ENCODE results near the gene NPR1. TPM values are rescaled to one million over a fixed set of nuclear protein-coding genes. Genes with fewer than 3 reads are reported as not detected.

The NPR1 gene
- total and polyA plus RNA-seq, 2 donors from 2014 or later: 57.8 to 89.3 TPM

DNA sequence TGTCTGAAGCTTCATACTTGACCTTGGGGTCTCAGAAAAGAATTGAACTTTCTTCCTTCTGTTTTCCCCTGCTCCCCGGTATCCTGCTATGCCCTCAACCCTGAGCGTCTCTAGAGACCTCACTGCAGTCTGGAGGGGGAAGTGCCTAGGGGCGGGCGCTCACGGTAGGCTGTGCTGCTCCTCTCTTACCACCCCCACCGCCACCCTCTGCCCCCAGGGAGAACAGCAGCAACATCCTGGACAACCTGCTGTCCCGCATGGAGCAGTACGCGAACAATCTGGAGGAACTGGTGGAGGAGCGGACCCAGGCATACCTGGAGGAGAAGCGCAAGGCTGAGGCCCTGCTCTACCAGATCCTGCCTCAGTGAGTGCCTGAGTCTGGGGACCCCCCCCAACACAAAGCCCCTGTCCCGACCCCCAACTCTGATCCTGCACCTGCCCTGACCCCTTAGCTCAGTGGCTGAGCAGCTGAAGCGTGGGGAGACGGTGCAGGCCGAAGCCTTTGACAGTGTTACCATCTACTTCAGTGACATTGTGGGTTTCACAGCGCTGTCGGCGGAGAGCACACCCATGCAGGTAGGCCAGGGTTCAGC is 10.3 kb downstream of the NPR1 start:
- Histone ChIP-seq H3K4me1 (ENCODE audit: control insufficient read depth in 2 of 3, insufficient read depth in 2 of 3, low read depth in 1 of 3, low read length in 3 of 3) (no peaks in the 10 kb centered on the region), H3K9me3 (ENCODE audit: control insufficient read depth in 2 of 3, insufficient read depth in 1 of 3, low read length in 3 of 3) (no peaks in the 10 kb centered on the region), H3K27ac (ENCODE audit: low read depth in 2 of 2, low read length in 2 of 2) (no peak overlapping the region), H3K27me3 (ENCODE audit: control insufficient read depth, insufficient read depth, low read length) (no peaks in the 10 kb centered on the region), H3K9ac (ENCODE audit: low read length in 3 of 3) (no peak overlapping the region), H3K4me3 (ENCODE audit: low read length in 3 of 3) (no peak overlapping the region), H3K36me3 (ENCODE audit: control insufficient read depth in 2 of 3, insufficient read depth in 3 of 3, low read length in 3 of 3) (no peaks in the 10 kb centered on the region)
- FAIRE-seq (no peak), DNase-seq (peak in 1 of 5 donors; percentile 61)
- intact Hi-C loops (cut with DNase I): loop anchor here (10.0 kb wide), 1 partner anchor 76 kb away; no protein-coding TSS in a partner anchor
- TF ChIP-seq, protein P1, sequence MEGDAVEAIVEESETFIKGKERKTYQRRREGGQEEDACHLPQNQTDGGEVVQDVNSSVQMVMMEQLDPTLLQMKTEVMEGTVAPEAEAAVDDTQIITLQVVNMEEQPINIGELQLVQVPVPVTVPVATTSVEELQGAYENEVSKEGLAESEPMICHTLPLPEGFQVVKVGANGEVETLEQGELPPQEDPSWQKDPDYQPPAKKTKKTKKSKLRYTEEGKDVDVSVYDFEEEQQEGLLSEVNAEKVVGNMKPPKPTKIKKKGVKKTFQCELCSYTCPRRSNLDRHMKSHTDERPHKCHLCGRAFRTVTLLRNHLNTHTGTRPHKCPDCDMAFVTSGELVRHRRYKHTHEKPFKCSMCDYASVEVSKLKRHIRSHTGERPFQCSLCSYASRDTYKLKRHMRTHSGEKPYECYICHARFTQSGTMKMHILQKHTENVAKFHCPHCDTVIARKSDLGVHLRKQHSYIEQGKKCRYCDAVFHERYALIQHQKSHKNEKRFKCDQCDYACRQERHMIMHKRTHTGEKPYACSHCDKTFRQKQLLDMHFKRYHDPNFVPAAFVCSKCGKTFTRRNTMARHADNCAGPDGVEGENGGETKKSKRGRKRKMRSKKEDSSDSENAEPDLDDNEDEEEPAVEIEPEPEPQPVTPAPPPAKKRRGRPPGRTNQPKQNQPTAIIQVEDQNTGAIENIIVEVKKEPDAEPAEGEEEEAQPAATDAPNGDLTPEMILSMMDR (IDR thresholded peaks at IDR 0.05; ENCODE audit: borderline replicate concordance, extremely low read depth, insufficient read depth): no peak

DNA sequence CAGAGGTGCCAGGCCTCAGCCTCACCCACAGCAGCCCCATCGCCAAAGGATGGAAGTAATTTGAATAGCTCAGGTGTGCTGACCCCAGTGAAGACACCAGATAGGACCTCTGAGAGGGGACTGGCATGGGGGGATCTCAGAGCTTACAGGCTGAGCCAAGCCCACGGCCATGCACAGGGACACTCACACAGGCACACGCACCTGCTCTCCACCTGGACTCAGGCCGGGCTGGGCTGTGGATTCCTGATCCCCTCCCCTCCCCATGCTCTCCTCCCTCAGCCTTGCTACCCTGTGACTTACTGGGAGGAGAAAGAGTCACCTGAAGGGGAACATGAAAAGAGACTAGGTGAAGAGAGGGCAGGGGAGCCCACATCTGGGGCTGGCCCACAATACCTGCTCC is 15.0 kb downstream of the NPR1 start:
- TF ChIP-seq, protein P1 (IDR thresholded peaks at IDR 0.05; ENCODE audit: borderline replicate concordance, extremely low read depth, insufficient read depth): no peak
- Histone ChIP-seq H3K9me3 (ENCODE audit: control insufficient read depth in 2 of 3, insufficient read depth in 1 of 3, low read length in 3 of 3) (no peaks in the 10 kb centered on the region), H3K27ac (ENCODE audit: low read depth in 2 of 2, low read length in 2 of 2) (no peak overlapping the region), H3K4me3 (ENCODE audit: low read length in 3 of 3) (no peak overlapping the region), H3K4me1 (ENCODE audit: control insufficient read depth in 2 of 3, insufficient read depth in 2 of 3, low read depth in 1 of 3, low read length in 3 of 3) (peaks cover 0 to 4% (median 2%) of the 10 kb centered on the region in 3 donors), H3K36me3 (ENCODE audit: control insufficient read depth in 2 of 3, insufficient read depth in 3 of 3, low read length in 3 of 3) (no peaks in the 10 kb centered on the region), H3K9ac (ENCODE audit: low read length in 3 of 3) (no peak overlapping the region), H3K27me3 (ENCODE audit: control insufficient read depth, insufficient read depth, low read length) (no peaks in the 10 kb centered on the region)
- intact Hi-C loops (cut with DNase I): no loop called here
- no peak for DNase-seq
- no peak for FAIRE-seq

DNA sequence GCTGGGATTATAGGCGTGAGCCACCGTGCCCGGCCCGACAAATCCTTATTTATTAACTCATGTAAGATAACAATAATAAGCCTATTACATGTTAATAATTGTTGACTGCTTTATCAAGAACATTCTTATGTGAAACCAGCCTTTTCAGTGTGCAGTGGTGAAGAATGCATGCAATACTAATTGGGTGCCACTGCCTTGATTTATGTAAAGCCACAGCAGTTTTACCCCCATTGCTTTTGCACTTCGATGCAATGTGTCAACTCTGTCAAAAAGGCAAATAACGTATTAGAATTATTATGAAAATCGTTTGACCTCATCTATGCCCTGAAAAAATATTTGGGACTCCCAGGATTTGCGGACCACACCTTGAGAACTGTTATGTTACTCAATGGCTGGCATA is 18.3 kb downstream of the NPR1 start:
- H3K27ac ChIP-seq (ENCODE audit: low read depth in 2 of 2, low read length in 2 of 2): peak overlapping the region; percentile 93 to 94
- intact Hi-C loops (cut with DNase I): no loop called here

More for the DNA sequence above, 18.3 kb downstream of the NPR1 start:
- FAIRE-seq (no peak), DNase-seq (peak in 2 of 5 donors; percentile 33 to 40)
- Histone ChIP-seq H3K4me1 (ENCODE audit: control insufficient read depth in 2 of 3, insufficient read depth in 2 of 3, low read depth in 1 of 3, low read length in 3 of 3) (peaks cover 4 to 6% (median 5%) of the 10 kb centered on the region in 3 donors), H3K9ac (ENCODE audit: low read length in 3 of 3) (no peak overlapping the region), H3K9me3 (ENCODE audit: control insufficient read depth in 2 of 3, insufficient read depth in 1 of 3, low read length in 3 of 3) (no peaks in the 10 kb centered on the region), H3K4me3 (ENCODE audit: low read length in 3 of 3) (no peak overlapping the region), H3K36me3 (ENCODE audit: control insufficient read depth in 2 of 3, insufficient read depth in 3 of 3, low read length in 3 of 3) (no peaks in the 10 kb centered on the region), H3K27me3 (ENCODE audit: control insufficient read depth, insufficient read depth, low read length) (no peaks in the 10 kb centered on the region)
- TF ChIP-seq, protein P1 (IDR thresholded peaks at IDR 0.05; ENCODE audit: borderline replicate concordance, extremely low read depth, insufficient read depth): no peak
